Skin of body (tissue), 2 donors: Measurements from ENCODE around the gene EYA2. TPM values are rescaled to one million over a fixed set of nuclear protein-coding genes. Genes with fewer than 3 reads are reported as not detected.
"Not testable (repeated sequence)": the region's sequence is repeated elsewhere in the genome, so short reads cannot be mapped to it uniquely, and the experiment has no call there.

Experiments
- DNase-seq: peaks from one replicate; lab custom pipeline; 2025; lab: John Stamatoyannopoulos, UW
- total RNA-seq: library from RNA; depleted of rRNA; stranded (reverse); fragments of >200 nt; gene quantifications from one replicate; pipeline ENCODE4 v1.2.3, GENCODE V29; 2014

EYA2 gene
- total RNA-seq, 1 donor from 2014 or later: 0.59 TPM

- DNase-seq: no peak
Measured at GRCh38 chr20:46954490-46955038, 59.9 kb downstream of the EYA2 start.

GRCh38 chr20:46955601-46956556 lies 61.2 kb downstream of the EYA2 start:
- no peak for DNase-seq

GRCh38 chr20:46959081-46959692 lies 64.5 kb downstream of the EYA2 start:
- no peak for DNase-seq

DNA sequence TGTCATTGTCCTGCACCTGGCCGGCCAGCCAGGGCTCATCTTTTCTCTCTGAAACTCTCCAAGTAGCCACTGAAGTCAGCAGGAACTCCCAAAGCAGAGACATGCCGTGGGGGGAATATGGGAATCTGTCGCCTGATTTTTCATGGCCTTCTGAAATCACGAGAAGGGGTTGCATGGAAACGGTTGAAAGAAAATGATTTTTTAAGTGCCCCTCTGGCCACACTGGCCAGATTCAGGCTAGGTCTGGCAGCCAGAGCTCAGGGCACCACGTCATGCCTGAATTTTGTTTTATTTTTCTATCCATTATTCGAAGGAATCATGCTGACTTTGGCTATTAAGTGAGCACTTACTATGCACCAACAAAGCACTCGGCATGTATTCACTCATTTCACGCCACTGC lies 65.2 kb downstream of the EYA2 start:
- DNase-seq: no peak

- no peak for DNase-seq
Measured at GRCh38 chr20:46960536-46960935, 65.9 kb downstream of the EYA2 start.

DNA sequence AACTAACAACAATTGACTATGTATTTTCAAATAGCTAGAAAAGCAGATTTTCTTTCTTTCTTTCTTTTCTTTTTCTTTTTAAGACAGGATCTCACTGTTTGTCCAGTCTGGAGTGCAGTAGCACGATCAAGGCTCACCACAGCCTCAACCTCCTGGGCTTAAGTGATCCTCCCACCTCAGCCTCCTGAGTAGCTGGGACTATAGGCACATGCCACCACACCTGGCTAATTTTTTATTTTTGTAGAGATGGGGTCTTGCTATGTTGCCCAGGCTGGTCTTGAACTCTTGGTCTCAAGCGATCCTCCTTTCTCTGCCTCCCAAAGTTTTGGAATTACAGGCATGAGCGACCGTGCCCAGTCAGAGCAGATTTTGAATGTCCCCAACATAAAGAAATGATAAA lies 67.3 kb downstream of the EYA2 start:
- not testable (repeated sequence) for DNase-seq

DNA sequence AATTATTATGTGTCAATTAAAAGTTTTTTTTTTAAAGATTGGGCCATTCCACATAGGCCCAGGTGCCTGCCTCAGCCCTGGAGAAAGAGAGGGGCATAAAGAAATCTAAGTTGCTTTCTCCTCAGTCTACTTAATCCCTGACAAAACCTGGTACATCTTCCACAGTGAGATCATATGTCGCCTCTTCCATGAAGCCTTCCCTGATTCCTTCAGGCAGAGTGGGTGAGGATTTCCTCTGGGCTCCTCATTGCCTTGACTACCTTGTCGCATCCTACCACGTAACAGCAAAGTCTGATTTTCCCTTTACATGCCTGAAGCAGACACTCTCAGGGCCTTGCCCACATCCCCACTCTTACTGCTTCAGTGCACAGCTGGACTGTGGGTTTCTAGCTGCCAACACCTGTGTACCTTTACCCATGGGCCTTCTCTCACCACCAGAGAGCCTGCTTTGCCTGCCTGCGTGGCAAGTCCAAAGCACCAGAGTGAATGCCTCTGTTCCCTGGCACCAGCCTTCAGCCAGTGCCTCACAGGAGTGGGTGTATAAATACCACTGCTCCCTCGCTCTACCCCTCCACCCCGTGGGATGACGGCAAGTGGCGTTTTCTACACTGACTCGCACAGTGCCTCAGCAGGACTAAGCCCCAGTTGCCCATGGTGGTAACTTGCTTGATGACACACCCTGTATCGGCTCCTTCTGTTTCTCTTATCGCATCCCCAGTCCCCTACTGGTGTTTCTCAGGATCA lies 68.0 kb downstream of the EYA2 start:
- no peak for DNase-seq

GRCh38 chr20:46963196-46963529 lies 68.5 kb downstream of the EYA2 start:
- DNase-seq: no peak

DNA sequence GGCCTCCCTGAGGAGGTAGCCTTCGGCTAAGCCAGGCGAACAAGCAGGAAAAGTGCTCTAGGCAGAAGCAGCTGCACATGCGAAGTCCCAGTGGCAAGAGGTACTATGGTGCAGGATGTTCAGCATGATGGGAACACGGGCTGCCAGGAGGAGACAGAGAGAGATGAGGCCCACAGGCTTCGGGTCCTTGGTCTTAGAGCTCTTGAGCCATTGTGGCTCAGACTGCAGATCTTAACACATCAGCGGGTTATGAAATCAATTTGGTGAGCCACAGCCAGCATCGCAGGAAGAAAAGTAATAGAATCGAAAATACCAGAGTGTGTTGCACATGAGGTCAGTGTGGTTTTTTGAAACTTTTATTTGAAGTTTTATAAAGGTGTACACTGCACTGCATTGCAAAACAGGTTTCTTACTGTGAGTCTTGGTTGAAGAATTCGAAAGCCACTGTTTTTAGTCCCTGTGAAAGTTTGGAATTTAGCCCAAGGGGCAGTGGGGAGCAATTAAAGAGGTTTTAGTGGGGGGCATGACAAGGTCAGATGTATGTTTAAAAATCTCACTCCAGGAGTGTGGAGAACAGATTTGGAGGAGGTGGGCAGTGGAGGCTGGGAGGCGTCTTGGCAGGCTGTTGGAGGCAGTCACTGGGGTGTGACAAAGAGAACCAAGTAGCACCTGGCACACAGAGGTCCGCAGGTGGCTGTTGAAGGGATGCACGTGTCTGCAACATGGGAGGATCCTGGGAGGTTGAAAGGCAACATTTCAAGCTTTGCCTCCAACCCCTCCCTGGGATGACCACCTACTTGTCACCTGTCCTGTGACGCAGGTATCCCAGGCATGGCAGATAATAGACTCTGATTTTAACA lies 69.3 kb downstream of the EYA2 start:
- no peak for DNase-seq

GRCh38 chr20:46964618-46965455 lies 70.2 kb downstream of the EYA2 start:
- DNase-seq: no peak

GRCh38 chr20:46965477-46965876 lies 70.8 kb downstream of the EYA2 start:
- DNase-seq: no peak

DNA sequence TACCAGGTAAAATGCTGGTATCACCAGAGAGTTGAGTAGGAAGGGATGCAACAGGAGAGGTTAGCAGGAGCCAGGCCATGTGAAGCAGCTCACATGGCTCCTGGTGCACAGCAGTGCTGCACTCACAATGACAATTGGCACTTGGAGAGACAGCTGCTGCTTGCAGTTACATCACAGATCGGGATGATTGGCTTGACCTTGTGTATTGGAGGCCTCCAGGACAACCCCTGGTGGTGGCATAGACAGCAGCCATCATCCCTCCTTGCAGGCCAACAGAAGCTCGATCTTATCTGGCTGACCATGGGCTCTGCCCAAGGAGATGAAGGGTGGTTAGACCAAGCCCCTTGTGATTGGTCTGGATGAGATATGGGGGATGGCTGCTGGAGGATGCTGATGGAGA lies 73.0 kb downstream of the EYA2 start:
- DNase-seq: no peak

DNA sequence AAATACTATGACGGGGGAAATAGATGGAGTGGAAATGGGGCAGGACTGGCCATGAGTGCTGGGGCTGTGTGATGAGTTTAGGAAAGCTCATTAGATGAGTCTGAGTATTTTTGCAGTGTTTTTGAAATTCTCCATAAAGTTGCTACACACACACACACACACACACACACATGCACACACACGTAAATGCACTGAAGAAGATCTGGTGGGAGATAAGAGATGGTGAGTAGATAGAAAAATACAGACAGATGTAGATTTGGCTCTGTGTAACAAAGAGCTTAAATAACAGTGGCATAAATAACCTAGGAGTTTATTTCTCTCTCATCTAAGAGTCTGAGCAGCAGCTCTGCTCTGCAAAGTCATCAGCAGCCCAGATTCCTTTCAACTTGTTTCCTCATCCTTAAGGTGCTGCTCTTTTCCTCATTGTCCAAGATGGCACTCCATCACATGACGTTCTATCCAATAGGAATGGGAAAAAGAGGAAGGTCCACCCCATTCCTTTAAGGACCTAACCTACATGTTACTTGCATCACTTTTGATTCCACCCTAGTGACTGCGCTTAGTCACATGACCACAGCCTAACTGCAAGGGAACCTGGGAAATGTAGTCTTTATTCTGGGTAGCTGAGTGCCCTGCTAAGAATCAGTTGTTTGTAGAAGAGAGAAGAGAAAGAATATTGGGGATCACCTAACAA lies 76.4 kb downstream of the EYA2 start:
- DNase-seq: no peak

DNA sequence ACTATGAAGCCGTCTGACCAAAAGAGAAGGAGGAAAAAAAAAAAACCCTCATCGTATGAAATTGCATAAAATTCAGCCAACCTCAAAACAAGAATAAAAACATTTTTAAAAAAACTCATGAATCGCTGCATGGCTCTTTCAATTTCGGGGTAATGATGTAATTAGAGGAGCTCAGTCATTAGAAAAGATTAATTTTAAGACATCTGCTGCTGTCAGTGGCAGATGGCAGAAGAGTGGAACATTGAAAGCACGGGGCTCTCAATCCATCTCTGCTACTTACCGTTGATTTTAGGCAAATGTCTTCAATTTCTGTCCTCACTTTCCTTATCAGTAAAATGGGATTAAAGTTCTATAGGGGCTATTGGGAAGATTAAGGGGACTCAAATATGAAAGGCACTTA lies 79.1 kb downstream of the EYA2 start:
- no peak for DNase-seq

- no peak for DNase-seq
Measured at GRCh38 chr20:46974669-46975434, 80.2 kb downstream of the EYA2 start.

DNA sequence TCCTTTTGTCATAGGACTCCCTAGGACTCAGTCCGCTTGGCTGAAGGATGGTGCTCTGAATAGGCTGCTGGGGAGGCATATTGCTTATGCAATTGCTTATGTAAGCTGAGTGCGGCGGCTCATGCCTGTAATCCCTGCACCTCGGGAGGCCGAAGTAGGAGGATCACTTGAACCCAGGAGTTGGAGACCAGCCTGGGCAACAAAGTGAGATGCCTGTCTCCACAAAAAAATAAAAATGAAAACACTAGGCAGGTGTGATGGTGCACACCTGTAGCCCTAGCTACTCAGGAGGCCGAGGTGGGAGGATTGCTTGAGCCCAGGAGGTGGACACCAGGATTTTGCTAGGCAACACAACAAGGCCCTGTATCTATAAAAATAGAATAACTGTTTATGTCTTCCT lies 81.3 kb downstream of the EYA2 start:
- no peak for DNase-seq

DNA sequence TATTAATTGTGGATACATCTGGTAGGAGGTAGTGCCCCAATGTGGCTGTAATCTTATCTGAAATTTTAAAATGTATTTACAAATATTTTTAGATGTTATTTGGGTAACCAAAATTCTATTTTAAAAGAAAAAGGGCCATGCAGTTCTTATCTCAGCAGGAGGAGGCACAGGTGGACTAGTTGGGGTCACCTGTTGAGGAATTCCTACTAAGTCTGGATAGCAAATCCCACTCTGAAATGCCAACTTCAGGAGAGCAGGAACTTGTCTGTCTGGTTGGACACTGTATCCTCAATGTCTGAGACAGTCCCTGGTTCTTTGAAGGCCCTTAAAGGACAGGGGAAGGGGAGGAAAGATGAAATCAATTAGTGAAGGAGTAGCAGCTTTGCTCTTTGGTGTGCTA lies 82.6 kb downstream of the EYA2 start:
- DNase-seq: no peak

- DNase-seq: no peak
Measured at GRCh38 chr20:46977909-46978588, 83.4 kb downstream of the EYA2 start.
